GM12872 (cell line): ENCODE data around the gene TMEM81.

Experiments
- TF ChIP-seq, protein P1 (sequence below): IDR thresholded peaks from 3 replicates; pipeline ENCODE4 v1.5.1; 2011; ENCODE audit warnings: low read depth, mild to moderate bottlenecking, low read length, moderate library complexity; ENCODE audit not compliant: insufficient read depth

TMEM81 gene

DNA sequence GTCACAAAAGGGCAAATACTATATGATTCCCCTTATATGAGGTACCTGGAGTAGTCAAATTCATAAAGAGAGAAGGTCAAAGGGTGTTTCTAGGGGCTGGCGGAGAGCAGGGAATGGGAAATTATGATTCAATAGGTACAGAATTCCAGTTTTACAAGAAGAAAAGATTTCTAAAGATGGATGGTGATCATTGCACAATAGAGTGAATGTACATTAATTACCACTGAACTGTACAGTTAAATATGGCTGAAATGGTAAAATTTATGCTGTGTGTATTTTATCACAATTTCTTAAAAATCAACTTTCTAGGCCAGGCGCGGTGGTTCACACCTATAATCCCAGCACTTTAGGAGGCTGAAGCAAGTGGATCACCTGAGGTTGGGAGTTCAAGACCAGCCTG, 18.1 kb upstream of the TMEM81 start:
- TF ChIP-seq, protein P1, sequence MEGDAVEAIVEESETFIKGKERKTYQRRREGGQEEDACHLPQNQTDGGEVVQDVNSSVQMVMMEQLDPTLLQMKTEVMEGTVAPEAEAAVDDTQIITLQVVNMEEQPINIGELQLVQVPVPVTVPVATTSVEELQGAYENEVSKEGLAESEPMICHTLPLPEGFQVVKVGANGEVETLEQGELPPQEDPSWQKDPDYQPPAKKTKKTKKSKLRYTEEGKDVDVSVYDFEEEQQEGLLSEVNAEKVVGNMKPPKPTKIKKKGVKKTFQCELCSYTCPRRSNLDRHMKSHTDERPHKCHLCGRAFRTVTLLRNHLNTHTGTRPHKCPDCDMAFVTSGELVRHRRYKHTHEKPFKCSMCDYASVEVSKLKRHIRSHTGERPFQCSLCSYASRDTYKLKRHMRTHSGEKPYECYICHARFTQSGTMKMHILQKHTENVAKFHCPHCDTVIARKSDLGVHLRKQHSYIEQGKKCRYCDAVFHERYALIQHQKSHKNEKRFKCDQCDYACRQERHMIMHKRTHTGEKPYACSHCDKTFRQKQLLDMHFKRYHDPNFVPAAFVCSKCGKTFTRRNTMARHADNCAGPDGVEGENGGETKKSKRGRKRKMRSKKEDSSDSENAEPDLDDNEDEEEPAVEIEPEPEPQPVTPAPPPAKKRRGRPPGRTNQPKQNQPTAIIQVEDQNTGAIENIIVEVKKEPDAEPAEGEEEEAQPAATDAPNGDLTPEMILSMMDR = no peak

DNA sequence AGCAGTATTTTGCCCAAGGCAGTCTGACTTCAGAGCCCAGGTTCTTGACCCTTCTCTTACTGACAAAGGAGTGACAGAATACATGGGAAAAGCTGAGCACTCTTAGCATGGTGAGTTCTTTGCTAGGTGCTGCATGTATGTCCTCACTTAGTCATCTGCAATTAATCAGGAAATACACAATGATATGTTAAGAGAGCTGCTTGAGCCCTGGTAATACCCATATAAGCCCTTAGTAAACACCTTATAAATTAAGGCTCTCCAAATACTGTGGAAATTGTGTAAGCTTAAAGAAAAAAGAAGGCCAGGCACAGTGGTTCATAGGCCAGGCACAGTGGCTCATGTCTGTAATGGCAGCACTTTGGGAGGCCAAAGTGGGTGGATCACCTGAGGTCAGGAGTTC, 14.0 kb upstream of the TMEM81 start:
- TF ChIP-seq, protein P1 = no peak

DNA sequence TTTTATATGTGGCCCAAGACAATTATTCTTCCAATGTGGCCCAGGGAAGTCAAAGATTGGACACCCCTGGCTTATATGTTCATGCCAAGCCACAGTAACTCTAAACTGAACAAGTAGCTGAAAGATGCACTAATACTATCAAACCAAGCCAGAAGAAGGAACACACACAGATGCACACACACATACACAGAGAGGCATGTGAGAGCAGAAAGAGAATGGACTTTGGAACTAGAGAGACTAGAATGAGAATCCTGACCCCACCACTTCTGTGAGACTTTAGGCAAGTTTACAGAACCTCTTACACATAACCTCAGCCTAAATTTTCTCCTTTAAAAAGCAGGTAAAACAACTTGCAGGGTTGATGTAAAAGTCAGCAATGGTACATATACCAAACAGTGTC, 11.2 kb upstream of the TMEM81 start:
- TF ChIP-seq, protein P1 = no peak

DNA sequence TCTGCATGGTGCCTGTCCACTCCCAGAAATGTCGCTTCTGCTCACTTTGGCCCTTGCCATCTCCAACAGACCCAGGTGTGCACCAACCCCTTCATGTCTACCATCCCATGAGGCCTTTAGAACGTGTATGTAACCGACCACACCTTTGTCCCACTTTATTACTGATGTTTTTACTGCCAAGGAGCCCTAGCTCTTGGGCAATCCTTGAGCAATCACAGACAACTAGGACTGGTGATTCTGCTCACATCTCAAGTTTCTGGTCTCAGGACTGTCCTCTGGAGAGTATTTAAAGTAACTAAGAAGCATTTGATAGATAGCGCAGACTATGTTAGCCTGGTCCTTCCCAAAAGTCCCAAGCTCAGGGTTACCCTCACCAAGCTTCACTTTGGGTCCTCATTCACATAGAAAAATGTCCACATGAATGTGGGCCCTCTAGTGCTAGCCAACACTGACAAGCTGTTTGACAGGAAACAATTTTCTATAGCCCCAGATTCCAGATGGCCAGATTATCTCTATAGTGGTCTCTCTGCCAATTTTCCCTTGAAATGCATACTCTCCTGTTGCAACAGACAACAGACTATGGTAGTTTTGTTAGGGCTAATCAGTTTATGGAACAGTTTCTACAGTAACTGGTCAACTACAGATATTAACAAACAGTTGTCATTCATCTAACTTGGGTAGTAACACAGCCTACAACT, 6.9 kb upstream of the TMEM81 start:
- TF ChIP-seq, protein P1 = no peak

DNA sequence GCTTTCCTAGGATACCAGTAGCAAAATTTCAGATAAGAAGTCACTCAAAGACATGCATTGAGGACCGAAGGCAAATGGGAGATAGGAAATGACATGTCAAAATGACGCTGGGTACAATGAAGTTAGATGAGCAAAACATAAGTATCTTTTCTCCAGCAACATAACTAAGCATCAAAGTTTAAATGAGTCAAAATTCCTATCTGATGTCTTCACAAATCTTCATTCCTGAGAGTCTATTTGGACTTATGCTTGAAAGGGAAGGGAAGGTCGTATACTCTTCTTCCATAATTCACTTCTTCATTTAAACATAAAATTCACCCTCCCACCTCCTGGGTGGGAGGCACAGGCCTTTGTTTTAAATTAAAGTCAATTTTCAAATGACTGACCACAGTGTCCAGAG, 4.1 kb upstream of the TMEM81 start:
- TF ChIP-seq, protein P1 = no peak

DNA sequence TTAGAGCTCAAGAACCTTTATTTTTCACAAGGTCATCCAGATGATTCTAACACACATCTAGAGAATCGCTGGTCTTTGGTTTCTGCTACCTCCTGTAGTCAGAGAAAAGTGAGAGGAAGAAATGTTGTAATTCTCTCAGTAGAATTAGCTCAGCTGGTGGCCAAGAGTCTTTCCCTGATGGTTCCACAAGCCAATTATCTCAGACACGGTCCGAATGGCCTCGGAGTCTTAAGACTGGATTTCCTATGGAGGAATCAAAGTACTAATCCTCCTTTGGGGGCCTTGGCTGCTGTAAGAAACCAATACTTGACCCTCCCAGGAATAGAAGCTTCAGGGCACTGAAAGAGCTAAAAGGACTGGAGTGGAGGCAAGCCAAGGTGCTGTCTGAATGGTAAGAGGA, 1.8 kb downstream of the TMEM81 start:
- TF ChIP-seq, protein P1 = no peak

DNA sequence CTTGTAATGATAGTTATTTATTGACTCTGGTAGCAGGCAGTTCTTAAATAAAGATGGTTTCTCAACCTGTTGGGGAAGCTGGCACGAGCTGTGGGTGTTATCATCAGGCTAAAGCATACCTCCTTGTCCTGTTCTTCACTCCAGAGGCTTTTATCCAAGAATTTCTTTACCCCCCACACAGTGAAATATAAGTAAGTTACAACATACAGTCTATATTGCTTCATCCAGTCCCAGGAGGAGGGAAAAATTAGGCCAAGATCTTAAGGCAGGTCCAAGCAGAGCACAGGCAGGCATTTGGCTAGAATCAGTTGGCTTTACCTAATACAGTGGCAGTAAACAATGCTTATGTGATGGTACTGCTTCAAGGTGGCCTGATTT, 6.3 kb downstream of the TMEM81 start:
- TF ChIP-seq, protein P1 = no peak
